PC-3 (cell line): ENCODE data around the gene IQCE.

Source experiments
- CTCF ChIP-seq: fragments of 300-600 bp; sonication (generic); conservative IDR thresholded peaks from 2 replicates; pipeline ENCODE4 v1.5.1; 2017; ENCODE audit warnings: antibody characterized with exemption, low read depth, mild to moderate bottlenecking, low read length
- EZH2 ChIP-seq: fragments of 300-600 bp; sonication (generic); IDR thresholded peaks from one replicate; pipeline ENCODE4 v1.6.1; 2017; ENCODE audit warnings: antibody characterized with exemption, mild to moderate bottlenecking, low read length; ENCODE audit not compliant: unreplicated experiment
- EZH2phosphoT487 ChIP-seq: fragments of 300-600 bp; sonication (generic); IDR thresholded peaks from 2 replicates; pipeline ENCODE4 v1.6.1; 2018; ENCODE audit warnings: mild to moderate bottlenecking, antibody characterized with exemption, low read length, borderline replicate concordance

- TF ChIP-seq CTCF = no peak
- no peak for TF ChIP-seq EZH2
- TF ChIP-seq EZH2phosphoT487 = no peak
These were observed 73.4 kb downstream of the IQCE start, which contains the start of gene TTYH3 for GRCh38 chr7:2631946-2632732.
